ENCODE results near the gene CHRFAM7A.
"Not testable (repeated sequence)": the region's sequence is repeated elsewhere in the genome, so short reads cannot be mapped to it uniquely, and the experiment has no call there.

GRCh38 chr15:30407636-30408035 lies 14.3 kb upstream of the CHRFAM7A start:
- not testable (repeated sequence) for TF ChIP-seq CTCF (conservative IDR thresholded peaks at IDR 0.05; ENCODE audit: low read depth, low read length); EZH2 (IDR thresholded peaks at IDR 0.05; ENCODE audit: low read length, unreplicated experiment)
